ENCODE measurements around the gene RPS2. TPM values are rescaled to one million over a fixed set of nuclear protein-coding genes. Genes with fewer than 3 reads are reported as not detected.
A peak's percentile ranks its signal among the peaks of the same experiment; 100 is the strongest.

Gene RPS2
- total and polyA plus RNA-seq, 2 experiments from 2014 or later = 1,060 to 1,536 TPM

- WGBS, 2 experiments (ENCODE audit: low coverage in 1 of 2, low lambda C conversion rate in 2 of 2, missing lambda C conversion rate in 2 of 2) = 1 to 2% methylated on average over 64 to 77 of the region's 78 CpGs
- 0 out of 2 replicates have a peak, but pooled peaks cover 6% of the 10 kb centered on the region for H3K4me1 ChIP-seq (ENCODE audit: insufficient read depth)
- TF ChIP-seq EZH2phosphoT487 (IDR thresholded peaks at IDR 0.05; ENCODE audit: insufficient read depth, low read depth) (no peak), EZH2 (IDR thresholded peaks at IDR 0.05; ENCODE audit: insufficient read depth, poor library complexity, severe bottlenecking) (no peak)
- no peaks in the 10 kb centered on the region for H3K27me3 ChIP-seq (replicated peaks; ENCODE audit: insufficient read depth)
- H3K27ac ChIP-seq = peak within 1 kb of the TSS; percentile 88
- H3K9me2 ChIP-seq (ENCODE audit: insufficient read depth) = no peaks in the 10 kb centered on the region
- no peaks in the 10 kb centered on the region for H4K20me1 ChIP-seq (ENCODE audit: insufficient read depth)
- no peaks in the 10 kb centered on the region for H3K9me3 ChIP-seq (ENCODE audit: low read depth)
- peaks cover 33% of the 10 kb centered on the region for H3K79me2 ChIP-seq (ENCODE audit: insufficient read depth)
- in situ Hi-C loops (cut with MboI) = no loop called here
- H3K36me3 ChIP-seq (ENCODE audit: low read depth) = no peaks in the 10 kb centered on the region; the same call in 1 of the 2 replicates
- H2AFZ ChIP-seq = peak within 1 kb of the TSS; percentile 81
- peak within 1 kb of the TSS; percentile 89 for H3K4me2 ChIP-seq (ENCODE audit: unreplicated experiment)
- no peaks in the 10 kb centered on the region for H3F3A ChIP-seq (ENCODE audit: insufficient read depth)
- peak within 1 kb of the TSS; percentile 89 for H3K4me3 ChIP-seq
- peak; percentile 97 for DNase-seq
- H3K9ac ChIP-seq = peak within 1 kb of the TSS; percentile 92
Measured at GRCh38 chr16:1971796-1972489, 7.3 kb upstream of the RPS2 start, which contains the start of gene TBL3. TBL3 (plus strand) TSS chr16:1972053; CDS start chr16:1972165, 112 bp downstream.

DNA sequence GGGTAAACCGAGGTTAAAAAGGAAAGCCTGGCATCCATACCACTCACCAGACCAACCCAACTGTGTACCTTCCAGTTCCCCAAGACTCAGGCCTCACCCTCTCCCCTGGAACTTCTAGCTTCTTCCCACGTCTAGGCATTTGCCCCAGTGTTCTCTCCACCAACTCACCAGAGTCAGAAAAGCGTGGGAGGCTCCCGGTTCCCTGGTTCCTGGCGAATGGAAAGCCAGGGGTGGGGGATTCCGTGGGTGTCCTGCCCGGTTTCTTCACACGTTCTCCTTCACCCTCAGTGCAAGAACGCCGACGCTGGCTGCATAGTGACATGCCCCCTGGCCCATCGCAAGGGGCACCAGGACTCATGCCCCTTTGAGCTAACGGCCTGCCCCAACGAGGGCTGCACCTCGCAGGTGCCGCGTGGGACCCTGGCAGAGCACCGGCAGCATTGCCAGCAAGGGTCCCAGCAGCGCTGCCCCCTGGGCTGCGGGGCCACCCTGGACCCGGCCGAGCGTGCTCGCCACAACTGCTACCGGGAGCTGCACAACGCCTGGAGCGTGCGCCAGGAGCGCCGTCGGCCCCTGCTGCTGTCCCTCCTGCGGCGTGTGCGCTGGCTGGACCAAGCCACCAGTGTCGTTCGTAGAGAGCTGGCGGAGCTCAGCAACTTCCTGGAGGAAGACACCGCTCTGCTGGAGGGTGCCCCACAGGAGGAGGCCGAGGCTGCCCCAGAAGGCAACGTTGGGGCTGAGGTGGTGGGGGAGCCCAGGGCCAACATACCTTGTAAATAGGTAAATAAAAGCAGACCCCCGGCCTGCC is 3.7 kb upstream of the RPS2 start:
- H3K79me2 ChIP-seq (ENCODE audit: insufficient read depth) = peaks cover 56% of the 10 kb centered on the region
- in situ Hi-C loops (cut with MboI) = no loop called here

GRCh38 chr16:1966460-1966859 is 1.8 kb upstream of the RPS2 start, which contains the start of gene RNF151:
RNF151 (plus strand) TSS chr16:1966856; CDS start chr16:1966882, 26 bp downstream.
- 96% methylated on average over 6 of the region's 6 CpGs for WGBS, 2 experiments (ENCODE audit: low coverage in 1 of 2, low lambda C conversion rate in 2 of 2, missing lambda C conversion rate in 2 of 2)
- peaks cover 25% of the 10 kb centered on the region for H3F3A ChIP-seq (ENCODE audit: insufficient read depth)
- DNase-seq = no peak
- H3K27me3 ChIP-seq (replicated peaks; ENCODE audit: insufficient read depth) = no peaks in the 10 kb centered on the region
- no peaks in the 10 kb centered on the region for H4K20me1 ChIP-seq (ENCODE audit: insufficient read depth)
- peak within 1 kb of the TSS; percentile 97 for H3K9ac ChIP-seq
- H3K4me2 ChIP-seq (ENCODE audit: unreplicated experiment) = peak within 1 kb of the TSS; percentile 81
- H3K27ac ChIP-seq = peak within 1 kb of the TSS; percentile 91
- H3K4me1 ChIP-seq (ENCODE audit: insufficient read depth) = peaks cover 12% of the 10 kb centered on the region
- peaks cover 60% of the 10 kb centered on the region for H3K79me2 ChIP-seq (ENCODE audit: insufficient read depth)
- no peaks in the 10 kb centered on the region for H3K9me2 ChIP-seq (ENCODE audit: insufficient read depth)
- H3K4me3 ChIP-seq = peak within 1 kb of the TSS; percentile 93
- no peaks in the 10 kb centered on the region for H3K9me3 ChIP-seq (ENCODE audit: low read depth)
- in situ Hi-C loops (cut with MboI) = no loop called here
- peaks cover 24% of the 10 kb centered on the region for H3K36me3 ChIP-seq (ENCODE audit: low read depth)
- no peak for TF ChIP-seq EZH2phosphoT487 (IDR thresholded peaks at IDR 0.05; ENCODE audit: insufficient read depth, low read depth)
- no peak for TF ChIP-seq EZH2 (IDR thresholded peaks at IDR 0.05; ENCODE audit: insufficient read depth, poor library complexity, severe bottlenecking)
- H2AFZ ChIP-seq = 0 out of 2 replicates have a peak within 1 kb of the TSS, but pooled peaks have one; percentile 71

More for the DNA sequence above, 3.7 kb upstream of the RPS2 start:
- Histone ChIP-seq H4K20me1 (ENCODE audit: insufficient read depth) (no peaks in the 10 kb centered on the region), H3K36me3 (ENCODE audit: low read depth) (peaks cover 7% of the 10 kb centered on the region; the same call in 1 of the 2 replicates), H3K4me1 (ENCODE audit: insufficient read depth) (peaks cover 12% of the 10 kb centered on the region), H3K4me3 (no peak overlapping the region), H3K9me2 (ENCODE audit: insufficient read depth) (no peaks in the 10 kb centered on the region), H3F3A (ENCODE audit: insufficient read depth) (peaks cover 8% of the 10 kb centered on the region), H3K9ac (no peak overlapping the region), H3K27me3 (replicated peaks; ENCODE audit: insufficient read depth) (no peaks in the 10 kb centered on the region), H3K4me2 (ENCODE audit: unreplicated experiment) (no peak overlapping the region), H3K9me3 (ENCODE audit: low read depth) (no peaks in the 10 kb centered on the region), H3K27ac (no peak overlapping the region), H2AFZ (no peak overlapping the region)
- no peak for TF ChIP-seq EZH2phosphoT487 (IDR thresholded peaks at IDR 0.05; ENCODE audit: insufficient read depth, low read depth)
- no peak for TF ChIP-seq EZH2 (IDR thresholded peaks at IDR 0.05; ENCODE audit: insufficient read depth, poor library complexity, severe bottlenecking)
- 91 to 92% methylated on average over 37 to 40 of the region's 41 CpGs for WGBS, 2 experiments (ENCODE audit: low coverage in 1 of 2, low lambda C conversion rate in 2 of 2, missing lambda C conversion rate in 2 of 2)
- no peak for DNase-seq

- peak; percentile 42 for DNase-seq
- H3K9me2 ChIP-seq (ENCODE audit: insufficient read depth) = no peaks in the 10 kb centered on the region
- H4K20me1 ChIP-seq (ENCODE audit: insufficient read depth) = no peaks in the 10 kb centered on the region
- peak overlapping the region; percentile 91 for H3K27ac ChIP-seq
- 13 to 15% methylated on average over 24 of the region's 24 CpGs for WGBS, 2 experiments (ENCODE audit: low coverage in 1 of 2, low lambda C conversion rate in 2 of 2, missing lambda C conversion rate in 2 of 2)
- no peaks in the 10 kb centered on the region for H3K27me3 ChIP-seq (replicated peaks; ENCODE audit: insufficient read depth)
- peak overlapping the region; percentile 93 for H3K4me3 ChIP-seq
- H3K9me3 ChIP-seq (ENCODE audit: low read depth) = no peaks in the 10 kb centered on the region
- peak overlapping the region; percentile 71 for H2AFZ ChIP-seq
- peaks cover 33% of the 10 kb centered on the region for H3F3A ChIP-seq (ENCODE audit: insufficient read depth)
- in situ Hi-C loops (cut with MboI) = no loop called here
- peak overlapping the region; percentile 97 for H3K9ac ChIP-seq
- H3K4me1 ChIP-seq (ENCODE audit: insufficient read depth) = peaks cover 6% of the 10 kb centered on the region
- TF ChIP-seq EZH2 (IDR thresholded peaks at IDR 0.05; ENCODE audit: insufficient read depth, poor library complexity, severe bottlenecking) = no peak
- no peak for TF ChIP-seq EZH2phosphoT487 (IDR thresholded peaks at IDR 0.05; ENCODE audit: insufficient read depth, low read depth)
- peaks cover 24% of the 10 kb centered on the region for H3K36me3 ChIP-seq (ENCODE audit: low read depth)
- H3K4me2 ChIP-seq (ENCODE audit: unreplicated experiment) = peak overlapping the region; percentile 81
- peaks cover 61% of the 10 kb centered on the region for H3K79me2 ChIP-seq (ENCODE audit: insufficient read depth)
Measured at GRCh38 chr16:1965396-1966001, 873 bp upstream of the RPS2 start.

Measured in GM23248 (cell line).